Breast epithelium (tissue), 3 donors: Measurements from ENCODE around the gene PKD2.

Source experiments
- POLR2AphosphoS5 ChIP-seq, 3 donors: sonication (generic); formaldehyde crosslinking; IDR thresholded peaks; one replicate each; pipeline ENCODE4 v1.6.1; 2017; ENCODE audit warnings: antibody characterized with exemption in 3 of 3
- TF ChIP-seq, protein P1 (sequence below), 3 donors: fragments of 450-650 bp; IDR thresholded peaks; one replicate each; pipeline ENCODE4 v1.5.1; 2016 to 2017; ENCODE audit warnings: antibody characterized with exemption in 3 of 3, mild to moderate bottlenecking in 3 of 3, moderate library complexity in 3 of 3

DNA sequence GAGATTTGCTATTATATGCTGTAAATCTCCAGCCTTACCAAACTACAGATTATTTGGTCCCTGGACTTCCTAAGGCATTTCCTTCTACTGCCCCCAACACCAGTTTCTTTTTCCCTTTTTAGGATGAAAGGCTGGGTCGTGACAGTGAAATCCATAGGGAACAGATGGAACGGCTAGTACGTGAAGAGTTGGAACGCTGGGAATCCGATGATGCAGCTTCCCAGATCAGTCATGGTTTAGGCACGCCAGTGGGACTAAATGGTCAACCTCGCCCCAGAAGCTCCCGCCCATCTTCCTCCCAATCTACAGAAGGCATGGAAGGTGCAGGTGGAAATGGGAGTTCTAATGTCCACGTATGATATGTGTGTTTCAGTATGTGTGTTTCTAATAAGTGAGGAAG is 67.9 kb downstream of the PKD2 start:
- no peak for TF ChIP-seq POLR2AphosphoS5 (IDR thresholded peaks at IDR 0.05)
- TF ChIP-seq, protein P1, sequence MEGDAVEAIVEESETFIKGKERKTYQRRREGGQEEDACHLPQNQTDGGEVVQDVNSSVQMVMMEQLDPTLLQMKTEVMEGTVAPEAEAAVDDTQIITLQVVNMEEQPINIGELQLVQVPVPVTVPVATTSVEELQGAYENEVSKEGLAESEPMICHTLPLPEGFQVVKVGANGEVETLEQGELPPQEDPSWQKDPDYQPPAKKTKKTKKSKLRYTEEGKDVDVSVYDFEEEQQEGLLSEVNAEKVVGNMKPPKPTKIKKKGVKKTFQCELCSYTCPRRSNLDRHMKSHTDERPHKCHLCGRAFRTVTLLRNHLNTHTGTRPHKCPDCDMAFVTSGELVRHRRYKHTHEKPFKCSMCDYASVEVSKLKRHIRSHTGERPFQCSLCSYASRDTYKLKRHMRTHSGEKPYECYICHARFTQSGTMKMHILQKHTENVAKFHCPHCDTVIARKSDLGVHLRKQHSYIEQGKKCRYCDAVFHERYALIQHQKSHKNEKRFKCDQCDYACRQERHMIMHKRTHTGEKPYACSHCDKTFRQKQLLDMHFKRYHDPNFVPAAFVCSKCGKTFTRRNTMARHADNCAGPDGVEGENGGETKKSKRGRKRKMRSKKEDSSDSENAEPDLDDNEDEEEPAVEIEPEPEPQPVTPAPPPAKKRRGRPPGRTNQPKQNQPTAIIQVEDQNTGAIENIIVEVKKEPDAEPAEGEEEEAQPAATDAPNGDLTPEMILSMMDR (IDR thresholded peaks at IDR 0.05) = no peak
